H1 (cell line): Measurements from ENCODE around the gene FAAH. TPM values are rescaled to one million over a fixed set of nuclear protein-coding genes. Genes with fewer than 3 reads are reported as not detected.

Source experiments
- CTCF ChIA-PET: fragments of 300-600 bp; sonication (Branson Sonifier 250); formaldehyde crosslinking; loops from one replicate; lab custom pipeline; 2021; ENCODE audit not compliant: partially characterized antibody; lab: Charles Lee
- POLR2A ChIA-PET: fragments of 300-600 bp; sonication (Branson Sonifier 250); formaldehyde crosslinking; loops from one replicate; lab custom pipeline; 2021; ENCODE audit warnings: inconsistent platforms; ENCODE audit not compliant: partially characterized antibody; lab: Charles Lee
- DNase-seq, 2 experiments: peaks; one replicate each; pipeline versions ENCODE4 v3.0.0 to v3.0.0-alpha.2; 2010 to 2022; ENCODE audit warnings: low spot score in 2 of 2, low read depth in 1 of 2, mixed read lengths in 1 of 2
- FAIRE-seq: peaks from 2 replicates; lab custom pipeline; 2011; peaks lifted over from hg19 to GRCh38; lab: Jason Lieb, UNC
- H2AFZ ChIP-seq: 2 replicates; pipeline ENCODE4 v1.8.1; 2012; ENCODE audit warnings: low read length, inconsistent platforms
- H2AK5ac ChIP-seq: 2 replicates; pipeline ENCODE4 v1.6.1; 2013; ENCODE audit warnings: low read depth, low read length
- H2BK120ac ChIP-seq: replicated peaks from 2 replicates; pipeline ENCODE3; 2013; ENCODE audit warnings: low read depth, low read length, inconsistent platforms
- H2BK12ac ChIP-seq: 2 replicates; pipeline ENCODE4 v1.6.1; 2013; ENCODE audit warnings: low read depth, low read length
- H2BK15ac ChIP-seq: 2 replicates; pipeline ENCODE4 v1.6.1; 2013; ENCODE audit warnings: low read length
- H2BK20ac ChIP-seq: 2 replicates; pipeline ENCODE4 v1.6.1; 2013; ENCODE audit warnings: low read length
- H2BK5ac ChIP-seq: 2 replicates; pipeline ENCODE4 v1.6.1; 2013; ENCODE audit warnings: low read depth, low read length
- H3K14ac ChIP-seq: 2 replicates; pipeline ENCODE4 v1.6.1; 2013; ENCODE audit warnings: inconsistent platforms; ENCODE audit not compliant: insufficient read length
- H3K18ac ChIP-seq: 2 replicates; pipeline ENCODE4 v1.6.1; 2013; ENCODE audit warnings: low read length; ENCODE audit errors: extremely low read depth
- H3K23ac ChIP-seq: 2 replicates; pipeline ENCODE4 v1.6.1; 2013; ENCODE audit warnings: inconsistent platforms; ENCODE audit not compliant: insufficient read length
- H3K23me2 ChIP-seq: 2 replicates; pipeline ENCODE4 v1.6.1; 2013; ENCODE audit warnings: low read depth, low read length
- H3K27ac ChIP-seq: 2 replicates; pipeline ENCODE4 v1.6.1; 2011; ENCODE audit warnings: low read depth, low read length, inconsistent platforms
- H3K27me3 ChIP-seq, 4 experiments: replicated peaks in 1 of 4; 1 replicate in 1 of 4; 2 replicates in 3 of 4; pipeline versions ENCODE4 v1.6.1 to v1.8.1; 2011 to 2013; ENCODE audit warnings: low read length in 3 of 4, mild to moderate bottlenecking in 3 of 4, inconsistent platforms in 2 of 4, mixed read lengths in 2 of 4, moderate library complexity in 1 of 4; ENCODE audit not compliant: control insufficient read depth in 3 of 4, insufficient read depth in 3 of 4; ENCODE audit errors: extremely low read depth in 1 of 4
- H3K36me3 ChIP-seq, 4 experiments: 2 replicates each; pipeline versions ENCODE4 v1.6.1 to v1.8.1; 2011 to 2013; ENCODE audit warnings: mild to moderate bottlenecking in 4 of 4, low read length in 3 of 4, moderate library complexity in 2 of 4, control low read depth in 1 of 4, inconsistent platforms in 1 of 4; ENCODE audit not compliant: insufficient read depth in 4 of 4, control insufficient read depth in 2 of 4
- H3K4ac ChIP-seq: replicated peaks from 2 replicates; pipeline ENCODE3; 2013; ENCODE audit warnings: low read length, low read depth, mixed read lengths, inconsistent platforms; ENCODE audit not compliant: insufficient read length
- H3K4me1 ChIP-seq, 4 experiments: replicated peaks in 1 of 4; 1 replicate in 1 of 4; 2 replicates in 3 of 4; pipeline versions ENCODE4 v1.6.1 to v1.8.1; 2011 to 2013; ENCODE audit warnings: low read length in 3 of 4, inconsistent platforms in 2 of 4, mixed read lengths in 1 of 4; ENCODE audit not compliant: insufficient read depth in 4 of 4, control insufficient read depth in 3 of 4
- H3K4me2 ChIP-seq, 2 experiments: 2 replicates each; pipeline versions ENCODE4 v1.6.1 to v1.8.1; 2011 to 2013; ENCODE audit warnings: low read depth in 2 of 2, low read length in 2 of 2, control low read depth in 1 of 2, inconsistent platforms in 1 of 2, mild to moderate bottlenecking in 1 of 2; ENCODE audit not compliant: insufficient read depth in 1 of 2
- H3K4me3 ChIP-seq, 4 experiments: fragments of 200-600, 300-600 bp in 1 of 4; sonication (generic), shearing (Covaris generic), sonication (Bioruptor Twin) in 1 of 4; 2 replicates each; pipeline versions ENCODE4 v1.5.1 to v1.8.1; 2011 to 2016; ENCODE audit warnings: low read length in 4 of 4, low read depth in 3 of 4, control low read depth in 2 of 4, inconsistent platforms in 2 of 4, mild to moderate bottlenecking in 2 of 4, mixed read lengths in 1 of 4, moderate library complexity in 1 of 4; ENCODE audit not compliant: insufficient read depth in 2 of 4; ENCODE audit errors: extremely low read depth in 1 of 4
- H3K56ac ChIP-seq: replicated peaks from 2 replicates; pipeline ENCODE3; 2013; ENCODE audit warnings: low read depth, mild to moderate bottlenecking, mixed read lengths, low read length, inconsistent platforms; ENCODE audit not compliant: insufficient read length
- H3K79me1 ChIP-seq: 2 replicates; pipeline ENCODE4 v1.6.1; 2013; ENCODE audit warnings: low read depth, low read length, control low read depth
- H3K79me2 ChIP-seq, 2 experiments: 2 replicates each; pipeline versions ENCODE4 v1.6.1 to v1.8.1; 2012 to 2013; ENCODE audit warnings: low read length in 2 of 2, mild to moderate bottlenecking in 2 of 2, inconsistent platforms in 1 of 2; ENCODE audit not compliant: insufficient read depth in 2 of 2, control insufficient read depth in 1 of 2
- H3K9ac ChIP-seq, 4 experiments: replicated peaks in 1 of 4; 1 replicate in 1 of 4; 2 replicates in 3 of 4; pipeline versions ENCODE4 v1.6.1 to v1.8.1; 2011 to 2013; ENCODE audit warnings: low read depth in 3 of 4, low read length in 3 of 4, control low read depth in 2 of 4, mild to moderate bottlenecking in 2 of 4, moderate library complexity in 2 of 4, inconsistent platforms in 1 of 4; ENCODE audit errors: extremely low read depth in 1 of 4
- H3K9me3 ChIP-seq, 2 experiments: 2 replicates each; pipeline versions ENCODE4 v1.6.1 to v1.8.1; 2012 to 2013; ENCODE audit warnings: mild to moderate bottlenecking in 2 of 2, moderate library complexity in 2 of 2, control low read depth in 1 of 2, inconsistent platforms in 1 of 2, low read depth in 1 of 2, low read length in 1 of 2, mixed read lengths in 1 of 2; ENCODE audit not compliant: insufficient read depth in 2 of 2
- H4K20me1 ChIP-seq, 2 experiments: replicated peaks in 1 of 2; 2 replicates each; pipeline versions ENCODE3 to v1.8.1; 2011 to 2013; ENCODE audit warnings: inconsistent platforms in 2 of 2, low read length in 2 of 2, mild to moderate bottlenecking in 1 of 2; ENCODE audit not compliant: insufficient read depth in 2 of 2, control insufficient read depth in 1 of 2
- H4K5ac ChIP-seq: 2 replicates; pipeline ENCODE4 v1.6.1; 2013; ENCODE audit warnings: low read length, low read depth, mixed read lengths, inconsistent platforms; ENCODE audit not compliant: insufficient read length
- H4K8ac ChIP-seq: 2 replicates; pipeline ENCODE4 v1.8.0; 2013; ENCODE audit warnings: mild to moderate bottlenecking, moderate library complexity, low read length, inconsistent platforms; ENCODE audit not compliant: insufficient read depth; ENCODE audit errors: extremely low read depth
- H4K91ac ChIP-seq: replicated peaks from 2 replicates; pipeline ENCODE3; 2013; ENCODE audit warnings: low read length, mixed read lengths, inconsistent platforms; ENCODE audit not compliant: insufficient read length
- ASH2L ChIP-seq: fragments of 200-600, 300-600 bp; sonication (generic); IDR thresholded peaks from one replicate; pipeline ENCODE4 v1.7.1; 2017; ENCODE audit warnings: low read length
- SP4 ChIP-seq: IDR thresholded peaks from 2 replicates; pipeline ENCODE4 v1.6.1; 2012; ENCODE audit warnings: low read length, inconsistent platforms
- SUZ12 ChIP-seq: fragments of 200-600 bp; sonication (generic); IDR thresholded peaks from 2 replicates; pipeline ENCODE4 v1.6.1; 2012; ENCODE audit warnings: mild to moderate bottlenecking, inconsistent platforms, low read length, moderate library complexity, mixed read lengths
- WGBS, 2 experiments: shearing (Covaris generic) in 1 of 2; methylation state at CpG; one replicate each; pipeline versions ENCODE4 v1.1.6 to v1.1.7; 2013 to 2015; ENCODE audit warnings: low lambda C conversion rate in 2 of 2, mixed read lengths in 2 of 2, inconsistent platforms in 1 of 2, low coverage in 1 of 2, missing lambda C conversion rate in 1 of 2; ENCODE audit not compliant: insufficient replicate concordance in 2 of 2, insufficient coverage in 1 of 2, insufficient read length in 1 of 2; ENCODE audit errors: extremely low coverage in 1 of 2, missing lambda C conversion rate in 1 of 2; 5-methylcytosine and 5-hydroxymethylcytosine counted together
- polyA plus RNA-seq, 7 experiments: library from polyadenylated mRNA; depleted of rRNA in 3 of 7; stranded (reverse) in 5 of 7; unstranded in 2 of 7; fragments of >200 nt in 5 of 7; fragments of 200-250 nt in 2 of 7; gene quantifications; 1 replicate in 5 of 7; 2 replicates in 1 of 7; 4 replicates in 1 of 7; pipeline versions ENCODE4 v1.2.1 to v1.2.3, GENCODE V29; 2011 to 2013; ENCODE audit warnings: missing spikeins in 2 of 7, mixed read lengths in 2 of 7
- total RNA-seq: library from RNA; stranded (reverse); fragmentation: NEBNext Ultra II Directional; extraction: Animal tissue kit (Norgen Biotek cat#: 25700); gene quantifications from 2 replicates; pipeline ENCODE4 v1.2.1, GENCODE V29; 2021

FAAH gene
- total and polyA plus RNA-seq, 2 of the 8 experiments (the other 6 are each of a cell fraction or from before 2014, with no cell fraction given): 41.2 to 47.3 TPM

DNA sequence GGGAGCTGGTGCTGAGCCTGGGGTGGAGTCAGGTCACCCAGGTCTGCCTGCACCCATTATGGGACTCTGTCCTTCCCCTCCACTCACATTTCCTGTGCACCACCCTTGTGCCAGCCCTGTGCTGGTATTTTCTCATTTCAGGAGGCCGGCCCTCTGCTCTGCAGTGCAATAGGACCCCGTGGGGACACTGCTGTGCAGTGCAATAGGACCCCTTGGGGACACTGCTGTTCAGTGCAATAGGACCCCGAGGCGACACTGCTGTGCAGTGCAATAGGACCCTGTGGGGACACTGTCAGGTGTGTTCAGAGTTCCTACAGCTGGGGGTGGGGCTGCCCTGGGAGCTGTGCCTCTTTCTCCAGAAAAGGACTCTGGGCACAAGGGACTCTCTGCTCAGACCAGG is 59.3 kb downstream of the FAAH start:
- FAIRE-seq: no peak
- H2BK120ac ChIP-seq: no peak overlapping the region
- H3K14ac ChIP-seq: no peak overlapping the region
- no peak overlapping the region for H4K5ac ChIP-seq
- peak overlapping the region; percentile 32; the same call in 1 of the 2 replicates for H2BK20ac ChIP-seq
- H3K4me2 ChIP-seq: peak overlapping the region; percentile 36 to 42; a peak in 2 of 4 replicates
- WGBS, 2 experiments: 79% methylated on average over 4 of the region's 4 CpGs; no CpG with 5 or more reads in 1 of the 2 experiments
- no peak for DNase-seq
- no peak overlapping the region for H2BK5ac ChIP-seq
- H2BK15ac ChIP-seq: no peak overlapping the region
- H3K56ac ChIP-seq: no peak overlapping the region
- H4K91ac ChIP-seq: no peak overlapping the region
- no peaks in the 10 kb centered on the region for H3K36me3 ChIP-seq
- CTCF ChIA-PET: interaction anchor here (0.7 to 20.4 kb wide), 24 partner anchors 8 to 94 kb away, joined by 3 to 497 read pairs (median 3); no protein-coding TSS in a partner anchor
- H3K23me2 ChIP-seq: peaks cover 7% of the 10 kb centered on the region
- no peak overlapping the region for H2AFZ ChIP-seq
- peaks cover 0 to 2% of the 10 kb centered on the region in 2 experiments for H4K20me1 ChIP-seq
- no peak overlapping the region for H3K4me3 ChIP-seq
- H3K79me2 ChIP-seq: no peaks in the 10 kb centered on the region
- no peak overlapping the region; the same call in 1 of the 2 replicates for H2BK12ac ChIP-seq
- H4K8ac ChIP-seq: no peak overlapping the region
- H3K4ac ChIP-seq: no peak overlapping the region
- TF ChIP-seq SUZ12 (0 out of 2 replicates have a peak, but pooled peaks have one; percentile 1), ASH2L (no peak), SP4 (no peak)
- no peak overlapping the region for H3K27ac ChIP-seq
- 0 out of 2 replicates have a peak overlapping the region, but pooled peaks have one; percentile 13 for H3K18ac ChIP-seq
- H3K9me3 ChIP-seq: no peaks in the 10 kb centered on the region
- POLR2A ChIA-PET: interaction anchor here (1.2 to 1.9 kb wide), 6 partner anchors 8 to 69 kb away, joined by 3 to 7 read pairs (median 4); no protein-coding TSS in a partner anchor
- no peaks in the 10 kb centered on the region for H3K79me1 ChIP-seq
- no peak overlapping the region for H3K23ac ChIP-seq
- H3K4me1 ChIP-seq: peaks cover 0 to 21% (median 11%) of the 10 kb centered on the region in 4 experiments; a peak in 6 of 7 replicates
- peaks cover 48 to 78% (median 69%) of the 10 kb centered on the region in 4 experiments for H3K27me3 ChIP-seq
- no peak overlapping the region for H2AK5ac ChIP-seq
- no peak overlapping the region for H3K9ac ChIP-seq
